GM23338 (cell line): ENCODE measurements around the gene ADAMTS1. TPM values are rescaled to one million over a fixed set of nuclear protein-coding genes. Genes with fewer than 3 reads are reported as not detected.

ENCODE experiments used
- ATAC-seq: fragments of 200-7000 bp; cut with Tn5 transposase; 3 replicates; pipeline ENCODE4 v1.9.1; 2020
- DNase-seq: peaks from one replicate; pipeline ENCODE4 v3.0.0-alpha.2; 2015; ENCODE audit warnings: low spot score
- H2AFZ ChIP-seq: fragments of 200-600 bp; sonication (generic); 2 replicates; pipeline ENCODE4 v1.8.0; 2016; ENCODE audit warnings: antibody characterized with exemption, mild to moderate bottlenecking, moderate library complexity
- H3F3A ChIP-seq: fragments of 200-600 bp; sonication (generic); replicated peaks from 2 replicates; pipeline ENCODE4 v1.8.0; 2017; ENCODE audit warnings: antibody characterized with exemption, mixed run types, low read depth
- H3K27ac ChIP-seq: fragments of 200-600 bp; sonication (generic); 2 replicates; pipeline ENCODE4 v1.6.1; 2016; ENCODE audit warnings: low read depth
- H3K27me3 ChIP-seq: fragments of 200-600 bp; sonication (generic); 2 replicates; pipeline ENCODE4 v1.8.0; 2016; ENCODE audit warnings: mild to moderate bottlenecking, mixed run types, moderate library complexity; ENCODE audit not compliant: insufficient read depth
- H3K36me3 ChIP-seq: fragments of 200-600 bp; sonication (generic); 2 replicates; pipeline ENCODE4 v1.8.0; 2016; ENCODE audit warnings: mild to moderate bottlenecking; ENCODE audit not compliant: insufficient read depth
- H3K4me1 ChIP-seq: fragments of 200-600 bp; sonication (generic); 2 replicates; pipeline ENCODE4 v1.8.0; 2016; ENCODE audit warnings: mild to moderate bottlenecking, moderate library complexity; ENCODE audit not compliant: insufficient read depth
- H3K4me2 ChIP-seq: fragments of 200-600 bp; sonication (generic); 2 replicates; pipeline ENCODE4 v1.7.1; 2017; ENCODE audit warnings: mixed run types
- H3K4me3 ChIP-seq: fragments of 200-600 bp; sonication (generic); 2 replicates; pipeline ENCODE4 v1.6.1; 2016; ENCODE audit warnings: mixed run types
- H3K79me2 ChIP-seq: fragments of 200-600 bp; sonication (generic); replicated peaks from 2 replicates; pipeline ENCODE4 v1.8.0; 2017; ENCODE audit warnings: mild to moderate bottlenecking; ENCODE audit not compliant: insufficient read depth
- H3K9me2 ChIP-seq: fragments of 200-600 bp; sonication (generic); 2 replicates; pipeline ENCODE4 v1.8.0; 2017; ENCODE audit not compliant: insufficient read depth
- H4K20me1 ChIP-seq: fragments of 200-600 bp; sonication (generic); replicated peaks from 2 replicates; pipeline ENCODE4 v1.8.0; 2017; ENCODE audit warnings: mild to moderate bottlenecking; ENCODE audit not compliant: insufficient read depth
- H3K27ac Mint-ChIP-seq: 2 replicates; pipeline ENCODE4 v1.8.0; 2020; ENCODE audit warnings: inconsistent platforms, mild to moderate bottlenecking, moderate library complexity, mixed read lengths
- H3K27me3 Mint-ChIP-seq: 3 replicates; pipeline ENCODE4 v1.8.0; 2022; ENCODE audit warnings: low read depth, mild to moderate bottlenecking, moderate library complexity, mixed read lengths, inconsistent platforms; ENCODE audit not compliant: insufficient read depth, poor library complexity
- H3K36me3 Mint-ChIP-seq: 3 replicates; pipeline ENCODE4 v1.8.0; 2021; ENCODE audit warnings: low read depth, mild to moderate bottlenecking, inconsistent platforms, moderate library complexity, mixed read lengths
- H3K4me1 Mint-ChIP-seq: 3 replicates; pipeline ENCODE4 v1.8.0; 2020; ENCODE audit warnings: mild to moderate bottlenecking, inconsistent platforms, mixed read lengths
- H3K4me3 Mint-ChIP-seq: 3 replicates; pipeline ENCODE4 v1.8.0; 2021; ENCODE audit warnings: moderate library complexity, mild to moderate bottlenecking, inconsistent platforms, mixed read lengths
- H3K9me3 Mint-ChIP-seq: 3 replicates; pipeline ENCODE4 v1.8.0; 2020; ENCODE audit warnings: moderate library complexity, mild to moderate bottlenecking, inconsistent platforms, mixed read lengths
- CREB1 ChIP-seq: fragments of 250-450 bp; sonication (Bioruptor Pico); IDR thresholded peaks from 2 replicates; pipeline ENCODE4 v1.5.0; 2020; ENCODE audit warnings: low read depth, mild to moderate bottlenecking, moderate library complexity
- CTCF ChIP-seq, 2 experiments: fragments of 200-600 bp in 1 of 2; sonication (generic) in 1 of 2; conservative IDR thresholded peaks; 2 replicates each; pipeline versions ENCODE4 v1.5.1 to v1.6.1; 2016 to 2017; ENCODE audit warnings: antibody characterized with exemption in 2 of 2, low read depth in 2 of 2, mild to moderate bottlenecking in 2 of 2, moderate library complexity in 1 of 2
- EZH2 ChIP-seq: fragments of 200-600 bp; sonication (generic); IDR thresholded peaks from one replicate; pipeline ENCODE4 v1.8.0; 2017; ENCODE audit warnings: antibody characterized with exemption, mild to moderate bottlenecking, low read depth; ENCODE audit not compliant: unreplicated experiment
- EZH2phosphoT487 ChIP-seq: fragments of 200-600 bp; sonication (generic); IDR thresholded peaks from one replicate; pipeline ENCODE4 v1.8.1; 2018; ENCODE audit warnings: antibody characterized with exemption; ENCODE audit not compliant: unreplicated experiment
- JUNB ChIP-seq: IDR thresholded peaks from one replicate; pipeline ENCODE4 v1.6.1; 2016; ENCODE audit warnings: antibody characterized with exemption; ENCODE audit not compliant: unreplicated experiment
- NANOG ChIP-seq: IDR thresholded peaks from 2 replicates; pipeline ENCODE4 v1.6.1; 2016; ENCODE audit warnings: antibody characterized with exemption, borderline replicate concordance
- POLR2AphosphoS5 ChIP-seq: IDR thresholded peaks from 2 replicates; pipeline ENCODE4 v1.6.1; 2016; ENCODE audit warnings: antibody characterized with exemption, low read depth
- STAT1 ChIP-seq: IDR thresholded peaks from one replicate; pipeline ENCODE4 v1.6.1; 2016; ENCODE audit warnings: antibody characterized with exemption; ENCODE audit not compliant: unreplicated experiment
- ZNF114 ChIP-seq: fragments of 250-450 bp; sonication (Bioruptor Pico); IDR thresholded peaks from 2 replicates; pipeline ENCODE4 v1.5.0; 2020; ENCODE audit warnings: mild to moderate bottlenecking, moderate library complexity
- ZNF331 ChIP-seq: fragments of 250-450 bp; sonication (Bioruptor Pico); IDR thresholded peaks from 2 replicates; pipeline ENCODE4 v1.5.0; 2020; ENCODE audit warnings: low read depth, mild to moderate bottlenecking, moderate library complexity
- polyA plus RNA-seq: library from polyadenylated mRNA; unstranded; fragments of >200 nt; fragmentation: Nextera tagmentation; extraction: Ambion mirVana; gene quantifications from 2 replicates; pipeline ENCODE4 v1.2.1, GENCODE V29; 2016
- total RNA-seq: library from RNA; depleted of rRNA; stranded (reverse); fragments of >200 nt; shearing (Covaris generic); gene quantifications from 2 replicates; pipeline ENCODE4 v1.2.3, GENCODE V29; 2014
- TF ChIP-seq, protein P1 (sequence below): IDR thresholded peaks from 2 replicates; pipeline ENCODE4 v1.6.1; 2016; ENCODE audit warnings: antibody characterized with exemption
- TF ChIP-seq, protein P2 (sequence below): fragments of 250-450 bp; sonication (Bioruptor Pico); IDR thresholded peaks from 2 replicates; pipeline ENCODE4 v1.5.0; 2020; ENCODE audit warnings: mild to moderate bottlenecking, moderate library complexity

The ADAMTS1 gene
- total and polyA plus RNA-seq, 2 experiments from 2014 or later: 6.1 to 15.4 TPM

- TF ChIP-seq EZH2 (no peak), ZNF114 (CRISPR knock-in tag) (no peak), ZNF331 (CRISPR knock-in tag) (no peak)
- TF ChIP-seq, protein P1, sequence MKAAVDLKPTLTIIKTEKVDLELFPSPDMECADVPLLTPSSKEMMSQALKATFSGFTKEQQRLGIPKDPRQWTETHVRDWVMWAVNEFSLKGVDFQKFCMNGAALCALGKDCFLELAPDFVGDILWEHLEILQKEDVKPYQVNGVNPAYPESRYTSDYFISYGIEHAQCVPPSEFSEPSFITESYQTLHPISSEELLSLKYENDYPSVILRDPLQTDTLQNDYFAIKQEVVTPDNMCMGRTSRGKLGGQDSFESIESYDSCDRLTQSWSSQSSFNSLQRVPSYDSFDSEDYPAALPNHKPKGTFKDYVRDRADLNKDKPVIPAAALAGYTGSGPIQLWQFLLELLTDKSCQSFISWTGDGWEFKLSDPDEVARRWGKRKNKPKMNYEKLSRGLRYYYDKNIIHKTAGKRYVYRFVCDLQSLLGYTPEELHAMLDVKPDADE: no peak
Measured at GRCh38 chr21:26794597-26795411, 50.4 kb downstream of the ADAMTS1 start (continued).

DNA sequence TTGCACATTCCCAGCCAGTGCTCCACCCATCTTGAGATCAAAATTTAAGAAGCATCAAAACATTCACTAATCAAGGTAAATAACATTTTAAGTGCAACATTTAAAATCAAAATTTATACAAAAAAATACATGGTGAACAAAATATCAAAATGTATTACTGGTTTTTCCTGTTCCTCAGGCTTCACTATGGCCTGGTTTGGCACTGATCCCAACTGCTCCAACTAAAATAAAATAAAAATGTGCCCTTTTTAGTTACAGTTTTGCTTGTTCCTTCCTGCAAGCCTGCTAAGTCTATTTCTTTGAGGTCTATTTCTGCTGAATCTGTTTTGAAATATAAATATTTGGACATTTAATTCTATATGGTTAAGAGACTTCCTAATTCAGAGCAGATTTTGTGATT, 54.9 kb downstream of the ADAMTS1 start:
- H3K4me1 Mint-ChIP-seq: no peaks in the 10 kb centered on the region
- TF ChIP-seq POLR2AphosphoS5 (no peak), CREB1 (CRISPR knock-in tag) (no peak), EZH2 (no peak), CTCF (conservative IDR thresholded peaks at IDR 0.05; ENCODE audit: low read depth in 2 of 2) (no peak), STAT1 (no peak), JUNB (no peak), NANOG (no peak), EZH2phosphoT487 (no peak), ZNF114 (CRISPR knock-in tag) (no peak)
- TF ChIP-seq, protein P2, sequence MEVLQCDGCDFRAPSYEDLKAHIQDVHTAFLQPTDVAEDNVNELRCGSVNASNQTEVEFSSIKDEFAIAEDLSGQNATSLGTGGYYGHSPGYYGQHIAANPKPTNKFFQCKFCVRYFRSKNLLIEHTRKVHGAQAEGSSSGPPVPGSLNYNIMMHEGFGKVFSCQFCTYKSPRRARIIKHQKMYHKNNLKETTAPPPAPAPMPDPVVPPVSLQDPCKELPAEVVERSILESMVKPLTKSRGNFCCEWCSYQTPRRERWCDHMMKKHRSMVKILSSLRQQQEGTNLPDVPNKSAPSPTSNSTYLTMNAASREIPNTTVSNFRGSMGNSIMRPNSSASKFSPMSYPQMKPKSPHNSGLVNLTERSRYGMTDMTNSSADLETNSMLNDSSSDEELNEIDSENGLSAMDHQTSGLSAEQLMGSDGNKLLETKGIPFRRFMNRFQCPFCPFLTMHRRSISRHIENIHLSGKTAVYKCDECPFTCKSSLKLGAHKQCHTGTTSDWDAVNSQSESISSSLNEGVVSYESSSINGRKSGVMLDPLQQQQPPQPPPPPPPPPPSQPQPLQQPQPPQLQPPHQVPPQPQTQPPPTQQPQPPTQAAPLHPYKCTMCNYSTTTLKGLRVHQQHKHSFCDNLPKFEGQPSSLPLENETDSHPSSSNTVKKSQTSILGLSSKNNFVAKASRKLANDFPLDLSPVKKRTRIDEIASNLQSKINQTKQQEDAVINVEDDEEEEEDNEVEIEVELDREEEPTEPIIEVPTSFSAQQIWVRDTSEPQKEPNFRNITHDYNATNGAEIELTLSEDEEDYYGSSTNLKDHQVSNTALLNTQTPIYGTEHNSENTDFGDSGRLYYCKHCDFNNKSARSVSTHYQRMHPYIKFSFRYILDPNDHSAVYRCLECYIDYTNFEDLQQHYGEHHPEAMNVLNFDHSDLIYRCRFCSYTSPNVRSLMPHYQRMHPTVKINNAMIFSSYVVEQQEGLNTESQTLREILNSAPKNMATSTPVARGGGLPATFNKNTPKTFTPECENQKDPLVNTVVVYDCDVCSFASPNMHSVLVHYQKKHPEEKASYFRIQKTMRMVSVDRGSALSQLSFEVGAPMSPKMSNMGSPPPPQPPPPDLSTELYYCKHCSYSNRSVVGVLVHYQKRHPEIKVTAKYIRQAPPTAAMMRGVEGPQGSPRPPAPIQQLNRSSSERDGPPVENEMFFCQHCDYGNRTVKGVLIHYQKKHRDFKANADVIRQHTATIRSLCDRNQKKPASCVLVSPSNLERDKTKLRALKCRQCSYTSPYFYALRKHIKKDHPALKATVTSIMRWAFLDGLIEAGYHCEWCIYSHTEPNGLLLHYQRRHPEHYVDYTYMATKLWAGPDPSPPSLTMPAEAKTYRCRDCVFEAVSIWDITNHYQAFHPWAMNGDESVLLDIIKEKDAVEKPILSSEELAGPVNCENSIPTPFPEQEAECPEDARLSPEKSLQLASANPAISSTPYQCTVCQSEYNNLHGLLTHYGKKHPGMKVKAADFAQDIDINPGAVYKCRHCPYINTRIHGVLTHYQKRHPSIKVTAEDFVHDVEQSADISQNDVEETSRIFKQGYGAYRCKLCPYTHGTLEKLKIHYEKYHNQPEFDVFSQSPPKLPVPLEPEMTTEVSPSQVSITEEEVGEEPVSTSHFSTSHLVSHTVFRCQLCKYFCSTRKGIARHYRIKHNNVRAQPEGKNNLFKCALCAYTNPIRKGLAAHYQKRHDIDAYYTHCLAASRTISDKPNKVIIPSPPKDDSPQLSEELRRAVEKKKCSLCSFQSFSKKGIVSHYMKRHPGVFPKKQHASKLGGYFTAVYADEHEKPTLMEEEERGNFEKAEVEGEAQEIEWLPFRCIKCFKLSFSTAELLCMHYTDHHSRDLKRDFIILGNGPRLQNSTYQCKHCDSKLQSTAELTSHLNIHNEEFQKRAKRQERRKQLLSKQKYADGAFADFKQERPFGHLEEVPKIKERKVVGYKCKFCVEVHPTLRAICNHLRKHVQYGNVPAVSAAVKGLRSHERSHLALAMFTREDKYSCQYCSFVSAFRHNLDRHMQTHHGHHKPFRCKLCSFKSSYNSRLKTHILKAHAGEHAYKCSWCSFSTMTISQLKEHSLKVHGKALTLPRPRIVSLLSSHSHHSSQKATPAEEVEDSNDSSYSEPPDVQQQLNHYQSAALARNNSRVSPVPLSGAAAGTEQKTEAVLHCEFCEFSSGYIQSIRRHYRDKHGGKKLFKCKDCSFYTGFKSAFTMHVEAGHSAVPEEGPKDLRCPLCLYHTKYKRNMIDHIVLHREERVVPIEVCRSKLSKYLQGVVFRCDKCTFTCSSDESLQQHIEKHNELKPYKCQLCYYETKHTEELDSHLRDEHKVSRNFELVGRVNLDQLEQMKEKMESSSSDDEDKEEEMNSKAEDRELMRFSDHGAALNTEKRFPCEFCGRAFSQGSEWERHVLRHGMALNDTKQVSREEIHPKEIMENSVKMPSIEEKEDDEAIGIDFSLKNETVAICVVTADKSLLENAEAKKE (CRISPR knock-in tag): no peak
- TF ChIP-seq, protein P1: no peak

More for the DNA sequence above, 54.9 kb downstream of the ADAMTS1 start:
- H3K27ac ChIP-seq: no peak overlapping the region
- no peak overlapping the region for H3K4me3 ChIP-seq
- Mint-ChIP-seq H3K27me3 (no peaks in the 10 kb centered on the region), H3K36me3 (no peaks in the 10 kb centered on the region), H3K4me3 (no peak overlapping the region), H3K9me3 (peaks cover 3% of the 10 kb centered on the region; the same call in 1 of the 3 replicates), H3K27ac (no peak overlapping the region)
- H2AFZ ChIP-seq: no peak overlapping the region
- H3K4me2 ChIP-seq: no peak overlapping the region
- H3K9me2 ChIP-seq: peaks cover 5% of the 10 kb centered on the region; the same call in 1 of the 2 replicates
- no peaks in the 10 kb centered on the region for H3K27me3 ChIP-seq
- no peaks in the 10 kb centered on the region for H3K4me1 ChIP-seq
- no peak for DNase-seq
- H3K79me2 ChIP-seq: no peaks in the 10 kb centered on the region
- no peaks in the 10 kb centered on the region for H3F3A ChIP-seq
- no peak for ATAC-seq
- H3K36me3 ChIP-seq: no peaks in the 10 kb centered on the region
- no peaks in the 10 kb centered on the region for H4K20me1 ChIP-seq
